Measurements from ENCODE around the gene STK32A.

The STK32A gene

DNA sequence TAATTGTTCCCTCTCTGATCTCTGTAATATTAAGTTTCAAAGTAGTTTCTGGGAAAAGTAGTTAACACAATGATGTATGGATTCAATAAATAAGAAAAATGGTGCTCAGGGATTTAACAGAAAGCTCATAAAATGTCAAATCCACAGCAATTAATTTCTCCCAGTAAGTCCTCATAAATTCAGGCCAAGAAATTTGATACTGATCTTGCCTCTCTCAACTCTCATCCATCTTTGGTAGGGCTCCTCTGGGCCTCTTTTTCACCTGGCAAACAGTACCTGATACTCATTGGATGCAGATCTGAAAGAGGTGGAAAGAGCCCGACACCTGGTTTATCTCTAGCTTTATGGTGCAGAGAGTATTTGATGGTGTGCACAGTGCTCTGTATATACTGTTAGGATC is 106.1 kb downstream of the STK32A start:
- Histone ChIP-seq H3K9me3 (no peaks in the 10 kb centered on the region), H4K20me1 (no peaks in the 10 kb centered on the region), H3K4me1 (no peaks in the 10 kb centered on the region), H3K27me3 (no peaks in the 10 kb centered on the region), H3K36me3 (no peaks in the 10 kb centered on the region), H3K4me2 (no peak overlapping the region), H3K4me3 (no peak overlapping the region), H3K9ac (no peak overlapping the region), H3K27ac (no peak overlapping the region)
- TF ChIP-seq Cebpa-rat (IDR thresholded peaks at IDR 0.05) = no peak

- H3K27ac ChIP-seq = no peak overlapping the region
- no peak overlapping the region for H3K9ac ChIP-seq
- H3K4me3 ChIP-seq = no peak overlapping the region
- no peaks in the 10 kb centered on the region for H3K4me1 ChIP-seq
- H4K20me1 ChIP-seq = no peaks in the 10 kb centered on the region
- no peak for TF ChIP-seq Cebpa-rat (IDR thresholded peaks at IDR 0.05)
- H3K36me3 ChIP-seq = no peaks in the 10 kb centered on the region
- H3K27me3 ChIP-seq = no peaks in the 10 kb centered on the region
- no peaks in the 10 kb centered on the region for H3K9me3 ChIP-seq
- H3K4me2 ChIP-seq = no peak overlapping the region
Observed at GRCh38 chr5:147341345-147341744, 106.5 kb downstream of the STK32A start.

- no peak overlapping the region for H3K4me3 ChIP-seq
- H3K4me1 ChIP-seq = no peaks in the 10 kb centered on the region
- no peaks in the 10 kb centered on the region for H3K9me3 ChIP-seq
- no peak overlapping the region for H3K4me2 ChIP-seq
- H3K27me3 ChIP-seq = no peaks in the 10 kb centered on the region
- no peak overlapping the region for H3K9ac ChIP-seq
- H3K27ac ChIP-seq = no peak overlapping the region
- no peaks in the 10 kb centered on the region for H3K36me3 ChIP-seq
- no peaks in the 10 kb centered on the region for H4K20me1 ChIP-seq
- no peak for TF ChIP-seq Cebpa-rat (IDR thresholded peaks at IDR 0.05)
Observed at GRCh38 chr5:147344861-147345260, 110.0 kb downstream of the STK32A start.

- no peak overlapping the region for H3K4me3 ChIP-seq
- H3K9me3 ChIP-seq = no peaks in the 10 kb centered on the region
- no peaks in the 10 kb centered on the region for H3K4me1 ChIP-seq
- no peaks in the 10 kb centered on the region for H4K20me1 ChIP-seq
- H3K36me3 ChIP-seq = no peaks in the 10 kb centered on the region
- H3K27ac ChIP-seq = no peak overlapping the region
- H3K4me2 ChIP-seq = no peak overlapping the region
- no peaks in the 10 kb centered on the region for H3K27me3 ChIP-seq
- no peak overlapping the region for H3K9ac ChIP-seq
- no peak for TF ChIP-seq Cebpa-rat (IDR thresholded peaks at IDR 0.05)
Observed at GRCh38 chr5:147346006-147346561, 111.3 kb downstream of the STK32A start.

- no peaks in the 10 kb centered on the region for H4K20me1 ChIP-seq
- H3K4me2 ChIP-seq = no peak overlapping the region
- no peaks in the 10 kb centered on the region for H3K27me3 ChIP-seq
- H3K9ac ChIP-seq = no peak overlapping the region
- H3K4me3 ChIP-seq = no peak overlapping the region
- no peaks in the 10 kb centered on the region for H3K9me3 ChIP-seq
- H3K36me3 ChIP-seq = no peaks in the 10 kb centered on the region
- no peak for TF ChIP-seq Cebpa-rat (IDR thresholded peaks at IDR 0.05)
- H3K4me1 ChIP-seq = peaks cover 8% of the 10 kb centered on the region
- no peak overlapping the region for H3K27ac ChIP-seq
Observed at GRCh38 chr5:147348046-147348445, 113.2 kb downstream of the STK32A start.

- no peaks in the 10 kb centered on the region for H3K9me3 ChIP-seq
- H3K27ac ChIP-seq = no peak overlapping the region
- no peak overlapping the region for H3K4me3 ChIP-seq
- no peak overlapping the region for H3K4me2 ChIP-seq
- no peak for TF ChIP-seq Cebpa-rat (IDR thresholded peaks at IDR 0.05)
- H3K9ac ChIP-seq = no peak overlapping the region
- H3K4me1 ChIP-seq = peaks cover 12% of the 10 kb centered on the region
- H4K20me1 ChIP-seq = no peaks in the 10 kb centered on the region
- H3K36me3 ChIP-seq = no peaks in the 10 kb centered on the region
- H3K27me3 ChIP-seq = no peaks in the 10 kb centered on the region
Observed at GRCh38 chr5:147348451-147348850, 113.6 kb downstream of the STK32A start.

DNA sequence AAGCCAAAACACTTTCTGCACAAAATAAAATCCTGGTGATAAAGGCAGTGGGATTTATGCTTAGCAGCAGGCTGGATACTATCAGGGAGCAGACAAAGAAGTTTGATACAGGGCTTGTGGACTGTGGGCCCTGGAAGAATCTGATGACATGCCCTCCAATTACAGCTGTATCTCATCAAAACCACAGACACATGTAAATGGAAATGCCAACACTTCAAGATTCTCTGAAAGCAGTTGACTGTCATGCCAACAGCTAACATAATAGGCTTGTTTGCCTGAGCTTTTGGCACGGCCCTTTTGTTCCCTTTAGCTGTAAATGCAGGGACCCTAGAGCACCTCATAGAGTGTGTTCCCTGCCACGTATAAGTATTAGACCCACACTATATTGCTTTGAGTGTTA is 114.4 kb downstream of the STK32A start:
- H3K27ac ChIP-seq = no peak overlapping the region
- no peaks in the 10 kb centered on the region for H3K9me3 ChIP-seq
- H3K4me2 ChIP-seq = no peak overlapping the region
- H3K9ac ChIP-seq = no peak overlapping the region
- H3K27me3 ChIP-seq = no peaks in the 10 kb centered on the region
- no peak for TF ChIP-seq Cebpa-rat (IDR thresholded peaks at IDR 0.05)
- peaks cover 12% of the 10 kb centered on the region for H3K4me1 ChIP-seq
- H4K20me1 ChIP-seq = no peaks in the 10 kb centered on the region
- H3K4me3 ChIP-seq = no peak overlapping the region
- H3K36me3 ChIP-seq = no peaks in the 10 kb centered on the region

- Histone ChIP-seq H3K9me3 (no peaks in the 10 kb centered on the region), H3K9ac (no peak overlapping the region), H3K36me3 (no peaks in the 10 kb centered on the region), H3K27ac (no peak overlapping the region), H3K27me3 (no peaks in the 10 kb centered on the region), H3K4me3 (no peak overlapping the region), H3K4me2 (no peak overlapping the region), H4K20me1 (no peaks in the 10 kb centered on the region), H3K4me1 (no peaks in the 10 kb centered on the region)
- no peak for TF ChIP-seq Cebpa-rat (IDR thresholded peaks at IDR 0.05)
Observed at GRCh38 chr5:147359101-147359500, 124.3 kb downstream of the STK32A start.

DNA sequence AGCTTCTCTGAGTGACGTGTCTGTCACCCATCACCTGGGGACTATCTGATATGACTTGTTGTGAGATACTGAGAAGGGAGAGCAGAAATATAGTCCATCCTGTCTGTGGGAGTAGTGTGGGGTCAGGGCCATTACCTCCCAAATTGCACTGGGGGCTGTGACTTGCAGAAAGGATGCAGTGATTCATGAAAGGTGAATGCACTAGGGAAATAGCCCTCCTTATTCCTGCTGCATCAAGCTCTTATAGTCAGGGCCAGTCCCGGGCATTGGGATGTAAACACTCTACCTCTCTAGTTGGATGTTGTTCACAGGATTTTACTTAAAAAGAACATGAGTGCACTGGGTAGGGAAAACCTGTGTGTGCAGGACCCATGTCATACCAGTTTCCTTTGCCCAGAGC is 124.8 kb downstream of the STK32A start:
- H3K9ac ChIP-seq = no peak overlapping the region
- no peaks in the 10 kb centered on the region for H4K20me1 ChIP-seq
- no peaks in the 10 kb centered on the region for H3K9me3 ChIP-seq
- H3K4me2 ChIP-seq = no peak overlapping the region
- TF ChIP-seq Cebpa-rat (IDR thresholded peaks at IDR 0.05) = no peak
- no peaks in the 10 kb centered on the region for H3K4me1 ChIP-seq
- H3K36me3 ChIP-seq = no peaks in the 10 kb centered on the region
- H3K27me3 ChIP-seq = no peaks in the 10 kb centered on the region
- no peak overlapping the region for H3K4me3 ChIP-seq
- no peak overlapping the region for H3K27ac ChIP-seq

GRCh38 chr5:147360816-147361215 is 126.0 kb downstream of the STK32A start:
- no peak for TF ChIP-seq Cebpa-rat (IDR thresholded peaks at IDR 0.05)
- no peak overlapping the region for H3K9ac ChIP-seq

More at GRCh38 chr5:147360816-147361215, 126.0 kb downstream of the STK32A start:
- H3K4me3 ChIP-seq = no peak overlapping the region
- H4K20me1 ChIP-seq = no peaks in the 10 kb centered on the region
- H3K4me2 ChIP-seq = no peak overlapping the region
- no peak overlapping the region for H3K27ac ChIP-seq
- no peaks in the 10 kb centered on the region for H3K36me3 ChIP-seq
- no peaks in the 10 kb centered on the region for H3K9me3 ChIP-seq
- H3K27me3 ChIP-seq = no peaks in the 10 kb centered on the region
- no peaks in the 10 kb centered on the region for H3K4me1 ChIP-seq
